Adipose tissue (tissue), 3 donors: ENCODE data around the gene DGCR6L. TPM values are rescaled to one million over a fixed set of nuclear protein-coding genes. Genes with fewer than 3 reads are reported as not detected.
"Not testable (repeated sequence)": the region's sequence is repeated elsewhere in the genome, so short reads cannot be mapped to it uniquely, and the experiment has no call there.

ENCODE experiments used
- H3K27ac ChIP-seq: one replicate; pipeline ENCODE4 v1.5.1; 2013; ENCODE audit warnings: low read depth, low read length
- WGBS, 3 donors: extraction: QIAGEN DNeasy Blood & Tissue Kit; methylation state at CpG; one replicate each; pipeline ENCODE4 v1.1.7; 2013; 5-methylcytosine and 5-hydroxymethylcytosine counted together
- polyA plus RNA-seq, 3 donors: library from polyadenylated mRNA; stranded (reverse); fragments of 200-250 nt; gene quantifications; one replicate each; pipeline ENCODE4 v1.2.3, GENCODE V29; 2013
- donor health status: healthy with polysubstance abuse.
- donor health status: Bipolar disorder and iron deficiency.
- donor health status: healthy.

The DGCR6L gene
- polyA plus RNA-seq, 3 donors = 46.6 to 75.2 (median 51.6) TPM

DNA sequence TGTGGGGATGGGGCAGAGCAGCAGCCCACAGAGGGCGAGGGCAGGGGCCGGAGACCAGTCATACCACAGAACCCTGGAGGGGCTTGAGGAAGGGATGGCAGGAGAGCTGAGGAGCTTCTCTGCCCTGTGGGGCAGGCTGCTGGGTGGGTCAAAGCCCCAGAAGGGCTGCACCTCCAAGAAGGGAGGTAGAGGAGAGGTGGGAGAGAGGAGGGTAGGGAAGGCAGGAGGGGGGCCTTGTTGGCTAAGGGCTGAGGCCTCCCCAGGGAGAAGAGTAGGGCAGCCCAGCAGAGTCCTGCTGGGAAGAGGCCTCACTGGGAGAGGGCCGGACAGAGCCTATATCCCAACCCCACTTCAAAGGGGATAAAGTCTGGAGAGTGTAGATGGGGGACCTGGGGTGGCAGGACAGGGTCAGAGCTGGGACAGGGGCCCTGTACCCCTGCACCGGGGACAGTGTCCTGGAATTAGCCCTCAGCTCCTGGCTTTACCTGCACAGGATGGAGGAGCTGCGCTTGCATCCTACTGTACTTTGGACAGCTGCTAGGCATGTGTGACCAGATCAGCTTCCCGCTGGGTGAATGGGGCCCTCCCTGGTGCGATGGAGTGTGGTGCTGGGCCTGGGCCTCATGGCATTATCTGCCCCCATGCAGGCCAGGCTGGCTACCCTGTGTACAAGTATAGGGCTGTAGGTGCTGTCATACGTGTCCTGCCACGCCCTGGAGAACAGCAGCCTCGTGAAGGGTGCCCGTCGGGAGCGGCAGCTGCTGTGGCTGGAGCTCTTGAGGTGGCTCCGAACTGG lies 7.3 kb downstream of the DGCR6L start:
- 87 to 90% (median 89%) methylated on average over 12 to 14 of the region's 14 CpGs for WGBS, 3 donors
- no peak overlapping the region for H3K27ac ChIP-seq

DNA sequence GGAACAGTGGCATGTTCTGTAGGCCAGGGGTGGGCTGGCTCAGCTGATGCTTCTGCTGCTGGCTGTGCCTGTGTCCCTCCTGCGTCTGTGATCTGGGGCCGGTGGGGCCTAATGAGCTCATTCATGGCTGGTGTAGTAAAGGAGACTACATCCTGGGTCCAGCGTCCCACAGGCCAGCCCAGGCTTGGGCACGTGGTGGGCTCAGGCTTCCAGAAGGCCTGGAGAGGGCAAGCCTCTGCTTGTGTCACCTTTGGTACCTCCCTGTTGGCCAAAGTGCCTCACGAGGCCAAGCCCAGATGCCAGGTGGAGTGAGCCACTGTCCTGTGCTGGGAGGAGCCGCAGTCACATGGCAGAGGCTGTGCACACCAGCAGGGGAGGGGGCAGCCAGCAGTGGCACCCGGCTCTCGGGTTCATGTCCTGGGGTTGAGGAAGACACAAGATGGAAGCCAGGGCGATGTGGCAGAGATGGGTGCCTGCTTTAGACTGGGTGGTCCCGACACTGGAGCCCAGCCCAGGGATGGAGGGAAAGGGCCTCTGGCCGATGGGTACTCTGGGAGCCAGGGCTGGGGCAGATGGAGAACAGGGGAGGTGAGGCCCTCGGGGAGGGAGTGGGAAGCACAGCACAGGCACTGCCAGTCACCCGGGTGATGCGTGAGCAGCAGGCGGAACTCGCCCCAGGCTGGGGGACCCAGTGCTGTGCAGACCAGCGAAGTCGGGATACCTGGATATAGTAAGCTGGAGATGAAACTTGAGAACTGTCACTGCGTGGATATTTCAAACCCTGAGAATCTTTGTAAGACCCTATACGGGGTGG lies 8.4 kb downstream of the DGCR6L start:
- 79 to 90% (median 86%) methylated on average over 14 to 18 of the region's 20 CpGs for WGBS, 3 donors
- not testable (repeated sequence) for H3K27ac ChIP-seq

DNA sequence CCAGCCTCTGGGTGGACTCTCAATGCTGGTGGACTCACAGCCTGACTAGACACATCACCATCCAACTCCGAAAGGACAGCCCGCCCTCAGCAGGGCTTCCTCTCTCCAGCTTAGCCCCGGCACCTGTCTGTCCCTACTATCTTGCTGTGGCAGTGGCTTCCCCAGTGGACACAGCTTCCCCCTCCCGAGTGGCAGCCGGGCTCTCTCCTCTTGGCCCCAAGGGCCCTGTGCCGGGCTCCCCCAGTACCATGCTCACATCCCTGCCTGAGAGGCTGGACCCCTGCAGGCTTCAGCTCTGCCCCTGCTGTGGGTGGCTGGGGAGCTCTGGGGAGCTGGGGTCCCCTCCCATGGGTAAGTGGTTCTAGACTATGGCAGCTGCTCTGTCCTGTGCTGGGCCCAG lies 9.1 kb downstream of the DGCR6L start:
- WGBS, 3 donors = 86 to 89% (median 87%) methylated on average over 6 of the region's 6 CpGs
- not testable (repeated sequence) for H3K27ac ChIP-seq

DNA sequence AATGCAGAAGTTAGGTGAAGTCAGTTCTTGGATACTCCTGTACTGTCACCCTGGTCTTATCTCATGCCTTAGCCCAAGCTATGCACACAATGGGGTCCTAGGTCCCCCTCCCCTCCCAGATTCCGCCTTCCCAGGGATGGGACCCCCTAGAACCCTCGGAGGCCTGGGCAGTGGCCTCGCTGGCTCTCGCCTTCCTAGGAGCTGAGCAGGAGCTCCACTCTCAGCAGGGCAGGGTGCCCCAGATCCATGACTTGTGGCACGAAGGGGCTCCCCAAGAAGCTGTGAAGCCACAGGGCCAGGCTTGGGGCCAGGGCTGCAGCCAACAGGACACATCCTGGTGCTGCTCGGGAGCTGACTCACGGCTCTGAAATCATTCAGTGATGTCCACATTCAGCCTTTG lies 9.7 kb downstream of the DGCR6L start:
- 79 to 95% (median 91%) methylated on average over 4 to 5 of the region's 7 CpGs for WGBS, 3 donors

DNA sequence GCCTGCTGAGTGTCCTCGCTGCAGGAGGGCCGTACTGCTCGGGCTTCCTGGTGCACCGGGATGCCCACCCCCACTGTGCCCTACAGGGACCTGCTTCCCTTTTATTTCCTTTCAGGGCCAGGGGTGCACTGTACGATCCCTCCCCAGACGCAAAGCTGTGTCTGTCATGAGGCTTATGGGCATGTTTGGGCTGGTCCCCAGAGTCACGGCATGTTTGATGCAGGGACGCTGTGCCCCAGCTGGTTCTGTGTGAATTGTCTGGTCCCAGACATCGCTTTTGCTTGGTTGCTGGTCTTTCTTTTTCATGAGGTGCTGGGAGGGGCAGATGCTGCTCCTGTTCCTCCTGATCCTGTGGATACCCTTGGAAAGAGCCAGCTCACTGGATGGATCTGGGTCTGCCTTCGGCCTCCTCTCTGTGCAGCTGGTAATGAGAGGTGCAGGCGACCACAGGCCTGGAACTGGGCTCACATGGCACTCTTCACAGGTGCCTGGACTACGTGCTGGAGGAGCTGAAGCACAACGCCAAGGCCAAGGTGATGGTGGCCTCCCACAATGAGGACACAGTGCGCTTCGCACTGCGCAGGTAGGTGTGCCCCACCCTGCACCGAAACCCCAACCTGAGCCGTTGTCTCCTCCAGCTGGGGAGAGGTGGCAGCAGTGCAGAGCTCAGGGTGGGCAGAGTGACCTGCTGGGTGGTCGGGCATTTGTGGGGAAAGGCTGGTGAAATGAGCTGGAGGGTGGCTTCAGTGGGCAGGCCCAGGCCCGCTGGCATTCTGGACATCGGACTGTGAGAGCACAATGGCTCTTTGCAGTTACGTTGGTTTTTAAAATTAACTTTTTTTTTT lies 10.8 kb downstream of the DGCR6L start:
- 88 to 89% (median 88%) methylated on average over 22 of the region's 22 CpGs for WGBS, 3 donors
- H3K27ac ChIP-seq = not testable (repeated sequence)

More for the DNA sequence above, 9.7 kb downstream of the DGCR6L start:
- H3K27ac ChIP-seq = not testable (repeated sequence)

DNA sequence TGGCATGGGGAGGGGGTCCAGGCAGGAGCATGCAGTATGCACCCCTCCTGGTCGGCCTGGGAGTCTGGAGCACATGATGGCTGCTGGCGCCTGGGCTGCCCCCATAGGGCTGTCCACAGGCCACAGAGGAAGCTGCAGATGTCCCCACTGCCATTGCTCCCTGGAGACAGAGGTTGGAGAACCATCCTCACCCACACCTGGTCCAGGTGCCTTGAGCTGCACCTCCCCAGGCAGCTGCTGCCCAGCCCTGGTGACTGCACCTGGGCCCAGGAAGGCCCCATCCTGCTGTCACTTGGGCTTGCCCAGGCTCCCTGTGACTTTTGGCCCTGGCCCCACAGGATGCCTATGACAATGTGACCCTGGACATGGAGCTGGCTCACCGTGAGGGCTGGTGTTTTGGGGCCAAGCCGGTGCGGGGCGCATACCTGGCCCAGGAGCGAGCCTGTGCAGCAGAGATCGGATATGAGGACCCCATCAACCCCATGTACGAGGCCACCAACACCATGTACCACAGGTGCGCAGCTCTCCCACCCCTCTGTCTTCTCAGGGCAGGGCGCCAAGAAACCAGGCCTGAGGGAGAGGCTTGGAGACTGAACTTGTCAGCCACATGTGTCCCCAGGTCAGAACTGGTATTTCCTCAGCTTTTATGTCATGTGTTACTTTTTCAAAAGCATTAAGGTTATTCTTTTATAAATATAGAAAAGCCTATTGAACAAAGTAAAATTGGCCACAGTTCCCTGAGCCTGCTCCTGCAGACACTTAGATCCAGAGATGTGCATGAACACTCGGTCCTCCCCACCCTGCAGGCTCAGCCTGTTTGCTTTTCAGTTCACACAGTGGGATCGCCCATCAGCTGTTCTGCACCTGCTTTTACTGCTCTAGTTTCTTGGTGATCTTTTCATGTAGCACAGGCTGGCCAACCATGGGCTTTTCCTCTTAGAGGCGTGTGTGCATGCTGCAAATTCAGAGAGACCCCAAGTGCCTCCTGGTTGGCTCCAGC lies 12.1 kb downstream of the DGCR6L start:
- 81 to 87% (median 87%) methylated on average over 14 of the region's 14 CpGs for WGBS, 3 donors
- H3K27ac ChIP-seq = not testable (repeated sequence)

DNA sequence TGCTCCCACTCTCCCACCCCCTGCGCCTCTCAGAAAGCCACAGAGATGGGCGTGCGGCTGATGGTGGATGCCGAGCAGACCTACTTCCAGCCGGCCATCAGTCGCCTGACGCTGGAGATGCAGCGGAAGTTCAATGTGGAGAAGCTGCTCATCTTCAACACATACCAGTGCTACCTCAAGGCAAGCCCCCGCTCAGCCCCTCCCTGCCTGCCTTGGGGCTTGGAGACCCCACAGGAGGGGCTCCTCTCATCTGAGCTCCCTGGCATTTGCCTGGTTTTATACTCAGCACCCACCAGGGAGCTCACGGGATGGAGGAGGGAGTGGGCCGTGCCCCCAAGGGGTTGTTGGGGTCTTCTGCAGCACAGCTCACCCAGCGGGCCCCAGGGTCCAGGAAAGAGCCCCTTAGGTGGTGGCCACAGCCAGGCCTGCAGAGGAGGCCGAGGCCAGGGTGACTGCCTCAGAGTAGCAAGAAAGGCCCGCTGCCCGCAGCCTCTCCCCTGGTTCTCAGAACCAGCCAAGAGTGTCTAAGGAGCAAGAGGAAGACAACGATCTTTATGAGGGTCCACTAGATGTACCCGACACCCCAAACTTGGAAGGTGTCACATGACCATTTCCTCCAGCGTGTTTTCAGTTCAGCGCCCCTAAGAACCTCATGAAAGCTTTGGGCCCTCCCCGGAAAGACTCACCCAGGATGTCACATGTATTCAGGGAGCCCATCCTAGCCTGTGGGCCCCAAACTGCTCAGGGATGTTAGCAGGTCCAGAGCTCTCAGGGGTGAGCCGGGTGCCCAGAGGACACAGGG lies 13.0 kb downstream of the DGCR6L start:
- WGBS, 3 donors = 84 to 91% (median 90%) methylated on average over 18 to 21 of the region's 21 CpGs
- not testable (repeated sequence) for H3K27ac ChIP-seq

DNA sequence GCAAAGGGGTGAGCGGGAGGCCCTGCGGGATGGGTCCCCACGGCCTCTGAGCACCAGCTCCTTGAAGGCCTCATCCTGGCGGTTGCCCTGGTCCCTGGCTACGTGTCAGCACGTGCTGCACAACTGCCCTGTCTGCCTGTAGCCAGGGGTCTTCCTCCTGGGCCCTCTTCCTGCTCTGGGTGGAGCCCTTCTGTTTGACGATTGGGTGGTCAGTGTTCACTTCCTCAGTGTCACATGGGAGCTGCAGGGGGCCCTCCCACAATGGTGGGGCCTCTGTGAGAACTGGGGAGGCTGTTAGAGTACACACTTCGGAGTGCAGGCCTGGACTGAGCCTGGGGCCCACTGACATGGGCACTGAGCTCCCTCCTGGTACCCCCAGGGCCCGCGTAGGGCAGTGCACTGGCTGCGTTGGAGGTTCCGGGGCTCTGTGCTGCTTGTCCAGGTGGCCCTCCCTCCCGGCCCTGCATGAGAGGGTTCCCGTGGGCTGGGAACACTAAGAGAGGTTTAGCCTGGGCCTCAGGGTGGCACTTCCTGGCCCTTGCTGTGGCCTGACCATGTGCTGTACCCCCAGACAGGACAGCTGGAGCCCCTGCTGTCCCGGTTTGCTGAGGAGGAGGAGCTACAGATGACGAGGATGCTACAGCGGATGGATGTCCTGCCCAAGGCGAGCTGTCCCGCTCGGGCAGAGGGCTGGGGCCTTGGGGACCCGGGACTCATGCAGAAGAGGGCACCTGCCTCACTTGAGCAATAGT lies 13.8 kb downstream of the DGCR6L start:
- WGBS, 3 donors = 69 to 80% (median 74%) methylated on average over 18 to 21 of the region's 21 CpGs
- H3K27ac ChIP-seq = no peak overlapping the region

DNA sequence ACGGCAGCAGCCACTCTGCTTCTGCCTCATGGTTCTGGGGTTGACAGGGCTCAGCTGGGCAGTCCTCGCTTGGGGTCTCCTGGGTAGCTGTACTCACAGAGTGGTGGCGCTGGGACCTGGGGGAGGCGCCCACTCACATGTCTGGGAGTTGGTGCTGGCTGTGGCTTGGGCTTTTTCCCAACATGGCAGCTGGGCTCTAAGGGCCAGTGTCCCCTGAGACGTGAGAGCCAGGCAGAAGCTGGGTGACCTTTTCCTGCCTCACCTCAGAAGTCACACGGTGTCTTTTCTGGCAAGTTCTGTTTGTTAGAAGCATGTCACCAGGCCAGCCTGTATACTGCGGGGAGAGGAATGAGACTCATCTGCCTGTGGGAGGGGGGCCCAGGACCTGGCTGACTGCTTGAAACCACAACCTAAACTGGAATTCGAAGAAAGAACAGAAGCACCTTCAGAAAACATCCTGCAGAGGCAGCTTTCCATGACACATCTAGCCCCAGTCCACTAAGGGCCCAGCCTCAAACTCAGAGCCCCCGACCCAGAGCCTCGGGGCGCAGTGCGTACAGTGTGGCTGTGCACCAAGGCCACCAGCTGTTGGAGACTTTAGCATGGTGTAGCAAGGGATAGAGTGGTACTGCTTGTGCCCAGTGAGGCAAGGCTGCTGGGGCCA lies 14.5 kb downstream of the DGCR6L start:
- 81 to 88% (median 83%) methylated on average over 11 to 12 of the region's 12 CpGs for WGBS, 3 donors
- H3K27ac ChIP-seq = not testable (repeated sequence)

DNA sequence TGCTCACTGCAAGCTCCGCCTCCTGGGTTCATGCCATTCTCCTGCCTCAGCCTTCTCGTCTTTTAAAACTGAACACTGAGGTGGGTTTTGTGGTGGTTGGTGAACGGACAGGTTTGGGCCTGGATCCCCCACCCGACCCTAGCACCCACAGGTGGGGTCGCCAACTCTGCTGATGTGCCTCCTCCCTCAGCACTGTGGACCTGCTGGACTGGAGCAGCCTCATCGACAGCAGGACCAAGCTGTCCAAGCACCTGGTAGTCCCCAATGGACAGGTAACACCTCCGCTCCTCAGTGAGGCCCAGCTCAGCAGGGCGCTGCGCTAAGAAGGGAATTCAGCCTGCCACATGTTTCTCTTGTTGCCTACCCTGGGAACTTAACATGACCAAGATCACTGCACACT lies 15.2 kb downstream of the DGCR6L start:
- 80 to 89% (median 82%) methylated on average over 9 of the region's 9 CpGs for WGBS, 3 donors
- no peak overlapping the region for H3K27ac ChIP-seq

DNA sequence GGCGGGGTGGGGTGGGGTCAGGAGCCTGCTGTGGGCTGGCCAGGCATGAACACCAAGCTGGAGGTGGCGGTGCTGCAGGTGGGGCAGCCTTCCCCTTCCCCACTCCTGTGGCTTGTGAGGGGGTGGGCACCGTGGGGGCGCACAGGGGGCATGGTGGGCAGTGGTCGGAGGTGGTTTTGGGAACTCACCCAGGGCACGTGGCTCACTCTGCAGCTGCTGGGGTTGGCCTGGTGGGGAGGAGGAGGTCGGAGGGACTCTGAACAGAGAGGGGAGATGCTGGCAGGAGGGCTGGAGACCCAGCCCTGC lies 16.7 kb downstream of the DGCR6L start:
- WGBS, 3 donors = 47 to 78% (median 56%) methylated on average over 7 of the region's 7 CpGs
- H3K27ac ChIP-seq = not testable (repeated sequence)

DNA sequence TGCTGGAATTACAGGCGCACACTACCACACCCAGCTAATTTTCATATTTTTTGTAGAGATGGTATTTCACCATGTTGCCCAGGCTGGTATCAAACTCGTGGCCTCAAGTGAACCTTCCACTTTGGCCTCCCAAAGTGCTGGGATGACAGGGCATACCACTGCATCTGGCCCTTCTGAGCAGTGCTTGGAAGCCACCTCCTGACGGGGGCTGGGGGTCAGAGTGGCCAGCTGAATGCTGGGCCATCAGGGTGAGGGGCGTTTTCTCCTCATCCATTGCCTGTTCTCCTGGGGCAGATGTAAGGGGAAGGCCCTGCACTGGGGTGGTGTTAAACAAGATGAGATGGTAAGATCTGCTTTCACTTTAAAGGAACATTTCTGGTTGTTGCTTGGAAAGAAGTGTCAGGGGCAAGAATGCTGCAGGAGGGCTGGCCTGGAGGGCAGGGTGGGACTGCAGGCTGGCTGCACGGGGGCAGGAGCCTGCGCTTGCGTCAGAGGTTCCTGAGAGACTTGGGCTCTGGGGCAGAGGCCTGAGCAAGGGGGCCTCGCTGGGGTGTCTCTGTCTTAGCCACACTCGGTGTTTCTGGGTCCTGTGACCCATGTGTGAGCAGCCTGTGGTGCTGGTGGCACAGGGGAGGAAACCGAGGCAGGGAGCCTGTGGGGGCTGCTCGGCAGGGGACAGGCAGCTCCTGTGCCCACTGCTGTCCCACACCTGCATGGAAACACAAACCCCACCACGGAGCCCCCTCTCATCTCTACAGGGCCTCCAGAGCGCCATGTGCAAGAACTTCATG lies 17.2 kb downstream of the DGCR6L start:
- no peak overlapping the region for H3K27ac ChIP-seq
- 73 to 81% (median 76%) methylated on average over 12 to 13 of the region's 13 CpGs for WGBS, 3 donors

DNA sequence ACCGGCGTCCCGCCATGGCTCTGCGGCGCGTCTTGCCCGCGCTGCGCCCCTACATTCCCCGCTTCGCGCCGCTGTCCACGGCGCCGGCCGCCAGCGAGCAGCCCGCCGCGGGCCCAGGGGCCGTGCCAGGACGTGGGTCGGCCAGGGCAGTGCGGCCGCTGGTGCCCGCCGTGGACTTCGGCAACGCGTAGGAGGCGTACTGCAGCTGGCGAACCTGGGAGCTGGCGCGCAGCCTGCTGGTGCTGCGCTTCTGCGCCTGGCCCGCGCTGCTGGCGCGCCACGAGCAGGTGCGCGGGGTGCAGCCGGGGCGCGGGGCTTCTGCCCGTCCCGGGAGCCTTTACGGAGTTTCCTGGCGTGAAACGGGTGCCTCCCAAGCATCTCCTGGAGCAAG lies 20.1 kb downstream of the DGCR6L start:
- 0 to 1% (median 0%) methylated on average over 50 to 52 of the region's 52 CpGs for WGBS, 3 donors
- no peak overlapping the region for H3K27ac ChIP-seq

DNA sequence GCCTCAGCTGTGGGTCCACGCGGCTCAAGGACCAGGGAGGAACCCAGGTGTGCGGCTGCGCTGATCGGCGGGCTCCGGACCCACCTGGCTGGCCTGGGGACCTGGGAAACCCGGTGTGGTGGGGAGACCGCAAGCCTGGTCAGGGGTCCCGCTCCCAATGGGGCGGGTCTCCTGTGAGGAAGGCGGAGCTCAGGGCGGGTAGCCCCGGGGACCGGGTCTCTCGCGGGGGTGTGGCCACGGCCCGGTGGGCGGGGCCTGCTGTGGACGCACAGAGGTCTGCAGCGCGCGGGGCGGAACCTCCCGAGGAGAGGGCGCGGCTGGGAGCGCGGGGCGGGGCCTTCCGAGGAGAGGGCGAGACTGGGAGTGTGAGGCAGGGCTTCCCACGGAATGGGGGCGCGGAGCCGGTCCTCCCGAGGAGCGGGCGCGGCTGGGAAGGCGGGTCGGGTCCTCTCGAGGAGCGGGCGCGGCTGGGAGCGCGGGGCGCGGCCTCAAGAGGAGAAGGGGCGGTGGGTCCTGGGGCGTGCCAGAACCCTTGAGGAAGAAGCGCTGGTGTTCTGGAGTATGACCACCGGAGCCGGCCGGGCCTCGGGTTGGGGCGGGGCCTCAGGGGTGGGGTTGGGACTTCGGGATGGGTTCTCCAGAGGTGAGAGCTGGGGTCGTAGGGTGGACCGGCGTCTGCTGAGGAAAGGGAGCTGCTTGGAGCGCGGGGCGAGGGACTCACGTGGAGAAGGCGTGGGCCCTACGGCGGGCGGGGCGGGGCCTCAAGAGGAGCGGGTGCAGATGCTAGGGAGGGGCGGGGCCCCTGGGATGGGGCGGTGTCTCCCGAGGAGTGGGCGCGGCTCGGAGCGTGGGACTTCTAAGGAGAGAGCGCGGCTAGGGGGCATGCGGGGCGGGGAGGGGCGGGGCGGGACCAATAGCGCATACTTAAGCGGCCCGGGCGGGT lies 20.8 kb downstream of the DGCR6L start:
- 0 to 4% (median 4%) methylated on average over 71 to 90 of the region's 90 CpGs for WGBS, 3 donors
- H3K27ac ChIP-seq = no peak overlapping the region
